ENCODE data around the gene BTBD9. TPM values are rescaled to one million over a fixed set of nuclear protein-coding genes. Genes with fewer than 3 reads are reported as not detected.

The BTBD9 gene
- total RNA-seq, 2 donors from 2014 or later, result 16.2 to 28.3 TPM

DNA sequence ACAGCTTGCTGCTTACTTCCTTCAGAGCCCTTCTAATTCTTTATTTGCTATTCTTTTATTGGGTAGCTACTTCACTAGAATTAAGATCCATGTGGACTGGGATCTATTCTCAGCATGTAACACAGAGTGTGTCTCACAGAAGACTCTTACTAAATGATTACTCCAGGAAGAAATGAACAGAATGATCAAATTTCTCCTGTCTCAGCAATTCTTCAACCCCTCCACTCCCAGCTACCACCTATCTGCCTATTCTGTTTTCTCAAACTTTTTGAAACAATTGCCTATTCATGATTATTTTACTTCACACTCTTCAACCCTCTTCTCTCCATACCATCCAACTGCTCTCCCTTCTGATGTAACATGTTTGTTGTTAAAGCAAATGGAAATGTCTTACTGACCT lies 132.6 kb downstream of the BTBD9 start:
- H3K36me3 Mint-ChIP-seq (ENCODE audit: low read depth), result no peaks in the 10 kb centered on the region
- no peak overlapping the region for H3K27ac Mint-ChIP-seq
- ATAC-seq (replicated peaks), result no peak
- no peaks in the 10 kb centered on the region for H3K27me3 Mint-ChIP-seq
- H3K9me3 Mint-ChIP-seq, result no peaks in the 10 kb centered on the region
- H3K4me3 Mint-ChIP-seq, result no peak overlapping the region
- peaks cover 5% of the 10 kb centered on the region for H3K4me1 Mint-ChIP-seq

DNA sequence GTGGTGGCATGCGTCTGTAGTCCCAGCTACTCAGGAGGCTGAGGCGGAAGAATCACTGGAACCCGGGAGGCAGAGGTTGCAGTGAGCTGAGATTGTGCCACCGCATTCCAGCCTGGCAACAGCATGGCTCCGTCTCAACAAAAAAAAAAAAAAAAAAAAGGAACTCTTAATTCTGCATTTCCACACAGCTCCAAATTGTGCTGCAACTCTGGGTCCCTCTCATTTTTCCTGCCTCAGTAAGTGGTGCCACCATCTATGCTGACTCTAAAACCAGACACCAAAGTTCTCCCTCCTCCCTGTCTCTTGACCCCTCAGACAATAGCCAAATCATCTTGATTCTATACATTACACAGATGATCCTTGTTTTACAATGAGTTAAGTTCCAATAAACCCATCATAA lies 133.9 kb downstream of the BTBD9 start:
- no peaks in the 10 kb centered on the region for H3K9me3 Mint-ChIP-seq
- no peaks in the 10 kb centered on the region for H3K36me3 Mint-ChIP-seq (ENCODE audit: low read depth)
- H3K27me3 Mint-ChIP-seq, result no peaks in the 10 kb centered on the region
- ATAC-seq (replicated peaks), result no peak
- peaks cover 5% of the 10 kb centered on the region for H3K4me1 Mint-ChIP-seq
- no peak overlapping the region for H3K27ac Mint-ChIP-seq
- no peak overlapping the region for H3K4me3 Mint-ChIP-seq

DNA sequence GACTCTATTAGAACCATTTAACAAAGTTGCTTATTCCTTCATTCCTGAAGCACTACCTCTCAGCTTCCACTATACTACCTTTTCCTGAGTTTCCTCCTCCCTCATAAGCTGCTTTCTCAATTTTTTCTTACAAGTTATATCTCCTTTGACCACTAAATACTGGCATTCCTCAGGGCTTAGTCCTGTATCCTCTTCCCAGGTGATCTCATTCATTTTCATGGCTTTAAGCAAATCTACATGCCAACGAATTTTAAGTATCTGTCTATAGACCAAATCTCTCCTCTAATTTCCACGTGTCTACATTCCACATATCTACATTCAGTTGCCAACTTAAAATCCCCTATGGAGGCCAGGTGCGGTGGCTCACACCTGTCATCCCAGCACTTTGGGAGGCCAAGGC lies 134.7 kb downstream of the BTBD9 start:
- H3K9me3 Mint-ChIP-seq, result no peaks in the 10 kb centered on the region
- H3K36me3 Mint-ChIP-seq (ENCODE audit: low read depth), result no peaks in the 10 kb centered on the region
- H3K4me3 Mint-ChIP-seq, result no peak overlapping the region
- no peak for ATAC-seq (replicated peaks)
- H3K27ac Mint-ChIP-seq, result no peak overlapping the region
- no peaks in the 10 kb centered on the region for H3K27me3 Mint-ChIP-seq
- H3K4me1 Mint-ChIP-seq, result peaks cover 3% of the 10 kb centered on the region

DNA sequence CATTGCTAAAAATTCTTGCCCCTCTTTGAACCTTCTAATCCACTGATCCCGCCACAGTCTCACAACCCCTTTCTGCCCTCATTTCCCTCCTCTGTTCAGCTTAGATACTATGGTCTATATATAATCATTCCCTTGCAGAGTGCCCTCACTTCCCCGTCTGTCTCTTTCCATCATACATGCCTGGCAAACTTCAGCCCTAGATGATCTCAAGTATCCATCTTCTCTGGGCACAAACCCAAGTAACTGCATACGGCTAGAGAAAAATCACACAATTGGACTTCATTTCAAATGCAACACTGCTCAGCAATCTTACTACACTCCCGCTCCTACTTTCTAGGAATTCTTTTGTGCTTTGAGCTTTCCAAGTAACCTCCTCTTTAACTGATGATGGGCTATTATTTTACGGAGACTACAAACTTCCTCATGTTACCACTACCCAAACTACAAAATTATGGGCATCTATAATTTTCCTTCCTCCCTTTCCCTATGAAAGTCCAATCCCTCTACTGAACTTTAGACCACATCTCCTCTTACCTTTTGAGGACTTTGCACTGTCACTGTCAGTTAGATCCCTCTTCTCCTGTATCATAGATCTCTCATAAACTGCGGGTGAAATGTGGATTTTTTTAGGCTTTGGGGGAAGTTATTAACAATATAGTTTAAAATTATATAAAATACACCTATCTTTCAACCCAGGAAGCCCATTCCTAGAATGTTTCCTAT lies 135.6 kb downstream of the BTBD9 start:
- no peak for ATAC-seq (replicated peaks)
- Mint-ChIP-seq H3K27me3 (no peaks in the 10 kb centered on the region), H3K36me3 (ENCODE audit: low read depth) (no peaks in the 10 kb centered on the region), H3K4me3 (no peak overlapping the region), H3K27ac (no peak overlapping the region), H3K4me1 (no peaks in the 10 kb centered on the region), H3K9me3 (no peaks in the 10 kb centered on the region)

DNA sequence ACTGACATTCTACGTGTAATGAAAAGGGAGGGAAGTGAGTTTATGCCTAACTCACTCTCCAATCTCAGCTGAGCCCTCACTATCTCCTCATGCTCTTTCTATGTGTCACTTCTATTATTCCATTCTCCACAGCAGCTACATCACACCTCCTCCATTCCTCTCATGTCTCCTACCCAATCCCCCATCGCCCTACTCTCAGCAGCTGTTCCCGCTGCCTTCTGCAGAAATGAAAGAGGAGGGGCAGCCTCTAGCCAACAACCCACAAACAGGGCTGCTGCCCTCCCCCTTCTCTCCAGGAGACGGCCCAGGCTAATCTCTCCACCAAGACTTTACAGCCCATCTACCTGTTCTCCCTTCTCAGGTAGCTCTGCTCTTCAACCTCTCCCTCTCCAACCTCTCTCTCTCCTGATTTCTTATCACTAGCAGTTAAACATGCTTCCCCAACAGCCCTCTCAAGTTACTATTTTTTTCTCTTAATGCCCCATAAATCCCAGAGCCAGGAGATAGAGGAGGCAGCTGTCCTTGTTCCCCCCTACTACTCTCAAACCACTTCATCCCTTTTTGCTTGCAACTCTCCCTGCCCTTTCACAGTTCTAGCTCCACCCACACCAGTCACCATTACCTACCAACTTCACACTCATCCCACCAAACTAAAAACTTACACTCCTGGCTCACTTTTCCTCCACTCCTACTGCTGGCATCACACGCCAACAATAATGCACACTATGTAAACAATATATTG lies 136.5 kb downstream of the BTBD9 start:
- Mint-ChIP-seq H3K9me3 (no peaks in the 10 kb centered on the region), H3K4me1 (no peaks in the 10 kb centered on the region), H3K4me3 (no peak overlapping the region), H3K27me3 (no peaks in the 10 kb centered on the region), H3K27ac (no peak overlapping the region), H3K36me3 (ENCODE audit: low read depth) (no peaks in the 10 kb centered on the region)
- ATAC-seq (replicated peaks), result no peak

DNA sequence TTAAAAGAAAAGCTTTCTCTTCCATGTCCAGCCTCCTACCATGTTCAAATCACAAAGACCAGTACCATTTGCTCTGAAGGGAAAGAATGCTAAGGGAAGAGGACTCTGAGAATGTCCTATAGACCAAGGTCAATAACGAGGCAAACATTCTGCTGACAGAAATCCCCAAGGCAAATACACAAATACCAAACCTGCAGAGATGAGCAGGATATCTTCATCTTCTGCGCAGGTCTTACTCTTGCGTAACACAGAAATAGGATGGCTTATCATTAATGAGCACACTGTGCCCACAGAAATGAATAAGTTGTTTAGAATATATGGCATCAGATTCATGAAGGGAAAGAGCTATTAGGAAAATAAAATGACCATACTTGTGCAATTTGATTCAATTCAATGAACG lies 137.3 kb downstream of the BTBD9 start:
- ATAC-seq (replicated peaks), result no peak
- H3K27ac Mint-ChIP-seq, result no peak overlapping the region

DNA sequence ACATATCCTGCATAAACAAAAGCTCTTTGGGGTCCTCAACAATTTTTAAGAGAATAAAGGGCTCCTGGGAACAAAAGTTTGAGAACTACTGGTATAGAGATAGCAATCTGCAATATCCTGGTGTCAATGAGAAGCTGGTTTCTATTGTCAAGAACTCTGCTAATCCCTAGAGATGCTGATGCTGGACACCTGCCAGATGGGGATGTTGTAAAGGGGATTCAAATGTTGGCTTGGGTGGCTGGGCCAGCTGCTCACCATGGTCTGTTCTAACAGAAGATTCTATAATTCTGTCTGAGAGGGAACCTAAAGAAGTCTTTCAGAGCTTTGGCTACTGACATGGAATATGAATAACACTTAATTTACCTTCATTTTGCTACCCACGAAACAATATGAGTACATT lies 137.8 kb downstream of the BTBD9 start:
- no peaks in the 10 kb centered on the region for H3K4me1 Mint-ChIP-seq
- no peaks in the 10 kb centered on the region for H3K36me3 Mint-ChIP-seq (ENCODE audit: low read depth)
- no peak overlapping the region for H3K27ac Mint-ChIP-seq
- H3K9me3 Mint-ChIP-seq, result no peaks in the 10 kb centered on the region
- no peak overlapping the region for H3K4me3 Mint-ChIP-seq
- no peaks in the 10 kb centered on the region for H3K27me3 Mint-ChIP-seq
- ATAC-seq (replicated peaks), result no peak

More for the DNA sequence above, 137.3 kb downstream of the BTBD9 start:
- Mint-ChIP-seq H3K27me3 (no peaks in the 10 kb centered on the region), H3K4me3 (no peak overlapping the region), H3K9me3 (no peaks in the 10 kb centered on the region), H3K4me1 (no peaks in the 10 kb centered on the region), H3K36me3 (ENCODE audit: low read depth) (no peaks in the 10 kb centered on the region)

DNA sequence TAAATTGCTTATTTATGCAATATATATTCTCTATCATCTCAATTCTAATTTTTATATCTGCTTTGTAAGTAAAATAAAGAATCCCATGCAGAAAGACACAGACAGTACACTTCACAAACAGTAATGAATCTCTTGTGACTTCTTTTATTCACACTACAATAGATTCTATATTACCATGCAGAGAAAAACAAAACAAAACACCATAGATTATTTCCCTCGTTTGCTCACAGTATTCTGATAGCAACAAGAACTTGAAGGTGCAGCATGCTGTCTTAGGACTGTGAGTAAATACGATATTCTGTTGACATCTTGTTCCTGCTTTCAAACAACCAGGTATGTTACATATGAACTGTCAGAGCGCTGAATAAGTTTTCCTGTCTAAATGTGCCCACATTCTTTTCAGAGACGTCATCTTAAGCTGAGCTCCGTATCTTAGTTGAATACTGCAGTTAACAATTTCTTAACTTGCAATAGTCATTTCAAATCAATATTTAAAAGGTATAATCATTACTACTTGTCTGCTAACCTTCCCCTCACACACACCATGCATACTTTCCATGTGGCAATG lies 140.1 kb downstream of the BTBD9 start:
- no peaks in the 10 kb centered on the region for H3K9me3 Mint-ChIP-seq
- no peak overlapping the region for H3K27ac Mint-ChIP-seq
- no peaks in the 10 kb centered on the region for H3K36me3 Mint-ChIP-seq (ENCODE audit: low read depth)
- ATAC-seq (replicated peaks), result no peak
- no peak overlapping the region for H3K4me3 Mint-ChIP-seq
- peaks cover 10% of the 10 kb centered on the region for H3K4me1 Mint-ChIP-seq
- no peaks in the 10 kb centered on the region for H3K27me3 Mint-ChIP-seq

DNA sequence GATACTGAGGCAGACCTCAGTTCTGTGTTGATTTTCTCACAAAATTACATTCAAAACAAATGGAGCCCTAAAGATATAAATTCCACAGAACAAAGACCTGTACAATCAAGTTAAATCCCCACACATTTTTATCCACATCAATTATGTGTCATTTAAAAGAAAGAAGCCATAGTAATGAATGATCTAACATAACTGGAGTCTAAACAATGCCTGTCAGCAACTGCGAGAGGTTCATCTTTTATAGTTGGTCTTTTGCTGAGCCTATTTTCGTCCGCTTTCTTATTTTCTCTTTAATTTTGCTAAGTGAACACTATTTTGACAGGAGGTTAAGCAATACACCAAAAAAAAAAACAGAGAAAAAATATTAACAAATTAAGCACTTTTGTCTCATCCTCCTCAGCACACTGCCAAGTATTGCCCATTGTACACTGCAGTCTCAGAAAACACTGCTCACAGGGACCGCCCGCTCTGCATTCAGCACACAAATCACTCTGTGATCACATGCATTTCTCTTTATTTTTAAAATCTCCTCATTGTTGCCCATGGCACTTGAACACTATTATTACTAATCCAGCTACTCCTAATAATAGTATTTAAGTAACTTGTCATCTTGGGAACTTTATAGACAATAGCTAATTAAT lies 140.8 kb downstream of the BTBD9 start:
- Mint-ChIP-seq H3K4me1 (peaks cover 10% of the 10 kb centered on the region), H3K4me3 (no peak overlapping the region), H3K27me3 (no peaks in the 10 kb centered on the region), H3K9me3 (no peaks in the 10 kb centered on the region), H3K27ac (no peak overlapping the region), H3K36me3 (ENCODE audit: low read depth) (no peaks in the 10 kb centered on the region)
- ATAC-seq (replicated peaks), result no peak

DNA sequence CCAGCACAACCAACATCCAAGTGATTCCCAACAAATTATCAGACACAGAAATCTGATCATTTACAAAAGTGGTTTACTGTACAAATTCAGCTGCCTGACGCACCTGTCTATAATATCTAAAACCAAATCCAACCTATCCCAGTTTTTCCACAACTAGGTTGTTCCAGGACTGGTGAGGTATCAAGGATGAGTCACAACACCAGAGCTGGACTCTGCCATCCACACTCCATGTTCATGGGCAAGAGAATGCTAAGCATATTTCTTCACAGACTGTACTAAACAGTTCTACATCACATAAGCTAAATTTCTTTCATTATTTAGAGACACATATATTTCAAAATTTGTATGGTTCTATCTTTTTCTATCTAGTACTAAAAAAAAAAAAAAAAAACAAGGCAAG lies 141.6 kb downstream of the BTBD9 start:
- no peak overlapping the region for H3K27ac Mint-ChIP-seq
- no peaks in the 10 kb centered on the region for H3K9me3 Mint-ChIP-seq
- peaks cover 10% of the 10 kb centered on the region for H3K4me1 Mint-ChIP-seq
- no peak overlapping the region for H3K4me3 Mint-ChIP-seq
- no peak for ATAC-seq (replicated peaks)
- H3K27me3 Mint-ChIP-seq, result no peaks in the 10 kb centered on the region
- no peaks in the 10 kb centered on the region for H3K36me3 Mint-ChIP-seq (ENCODE audit: low read depth)

DNA sequence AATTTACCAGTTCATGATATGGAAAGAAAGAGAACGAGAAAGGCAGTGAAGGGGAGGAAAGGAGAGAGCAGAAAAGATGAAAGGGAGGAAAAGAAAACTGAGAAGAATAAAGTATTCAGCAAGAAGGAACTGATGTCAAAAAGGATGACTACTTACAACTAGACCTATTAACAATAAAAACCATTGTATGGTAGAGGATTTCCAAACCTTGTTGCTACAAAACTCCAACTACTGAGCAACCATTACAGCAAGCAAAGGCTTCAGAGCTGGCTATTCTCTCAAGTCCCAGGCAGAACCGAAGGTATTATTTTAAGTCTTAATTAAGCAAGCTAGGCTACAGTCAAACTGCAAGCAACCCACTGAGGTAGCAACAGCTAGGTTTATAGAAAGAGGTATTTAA lies 142.2 kb downstream of the BTBD9 start:
- no peaks in the 10 kb centered on the region for H3K36me3 Mint-ChIP-seq (ENCODE audit: low read depth)

DNA sequence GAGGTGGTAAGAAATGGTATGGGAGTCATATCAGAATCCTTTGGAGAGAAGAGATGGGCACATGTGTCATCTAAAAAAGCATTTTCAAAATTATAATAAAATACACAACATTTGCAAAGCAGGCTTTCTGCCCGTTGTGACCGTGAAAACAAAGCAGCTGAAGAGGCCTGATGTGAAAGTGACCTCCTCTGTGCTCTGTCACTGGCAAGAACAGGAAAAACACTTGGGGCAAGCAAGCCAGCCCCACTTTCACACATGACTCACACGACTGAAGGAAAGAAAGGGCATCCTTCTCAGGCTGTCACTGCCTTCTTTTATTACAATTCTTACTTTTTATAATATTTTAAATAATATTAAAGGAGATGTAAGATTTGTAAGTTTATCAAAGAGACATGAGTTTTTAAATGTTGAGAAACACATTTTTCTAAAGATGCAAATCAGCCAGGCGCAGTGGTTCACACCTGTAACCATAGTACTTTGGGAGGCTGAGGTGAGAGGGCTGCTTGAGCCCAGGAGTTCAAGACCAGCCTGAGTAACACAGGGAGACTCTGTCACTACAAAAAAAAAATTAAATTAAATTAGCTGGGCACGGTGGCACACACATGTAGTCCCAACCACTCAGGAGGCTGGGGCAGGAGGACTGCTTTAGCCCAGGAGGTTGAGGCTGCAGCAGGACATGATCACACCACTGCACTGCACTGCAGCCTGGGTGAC lies 143.7 kb downstream of the BTBD9 start:
- Mint-ChIP-seq H3K4me1 (peaks cover 10% of the 10 kb centered on the region), H3K27ac (no peak overlapping the region), H3K36me3 (ENCODE audit: low read depth) (peaks cover under 1% of the 10 kb centered on the region), H3K4me3 (no peak overlapping the region), H3K9me3 (no peaks in the 10 kb centered on the region), H3K27me3 (no peaks in the 10 kb centered on the region)
- peak; percentile 97 for ATAC-seq (replicated peaks)

More for the DNA sequence above, 142.2 kb downstream of the BTBD9 start:
- H3K9me3 Mint-ChIP-seq, result no peaks in the 10 kb centered on the region
- H3K4me1 Mint-ChIP-seq, result peaks cover 10% of the 10 kb centered on the region
- no peak overlapping the region for H3K27ac Mint-ChIP-seq
- no peak overlapping the region for H3K4me3 Mint-ChIP-seq
- H3K27me3 Mint-ChIP-seq, result no peaks in the 10 kb centered on the region
- no peak for ATAC-seq (replicated peaks)

DNA sequence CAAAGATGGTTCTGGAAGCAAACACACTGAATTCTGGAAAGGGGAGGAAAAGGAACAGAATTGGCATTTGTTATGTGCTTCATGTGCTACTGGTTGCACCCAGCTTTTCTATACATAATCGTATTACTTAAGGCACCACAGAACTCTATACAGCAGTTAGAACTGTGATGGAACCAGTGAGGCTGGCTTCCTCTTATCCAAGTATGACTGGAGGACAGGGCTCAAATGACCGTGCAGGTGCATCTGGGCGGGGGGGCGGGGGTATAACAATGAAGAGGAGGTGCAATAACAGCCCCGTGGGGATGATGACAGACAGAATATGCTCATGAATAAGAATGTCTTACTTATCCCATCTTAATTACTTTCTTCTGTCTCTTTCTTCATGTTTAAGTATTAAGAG lies 144.2 kb downstream of the BTBD9 start:
- ATAC-seq (replicated peaks), result peak; percentile 73

DNA sequence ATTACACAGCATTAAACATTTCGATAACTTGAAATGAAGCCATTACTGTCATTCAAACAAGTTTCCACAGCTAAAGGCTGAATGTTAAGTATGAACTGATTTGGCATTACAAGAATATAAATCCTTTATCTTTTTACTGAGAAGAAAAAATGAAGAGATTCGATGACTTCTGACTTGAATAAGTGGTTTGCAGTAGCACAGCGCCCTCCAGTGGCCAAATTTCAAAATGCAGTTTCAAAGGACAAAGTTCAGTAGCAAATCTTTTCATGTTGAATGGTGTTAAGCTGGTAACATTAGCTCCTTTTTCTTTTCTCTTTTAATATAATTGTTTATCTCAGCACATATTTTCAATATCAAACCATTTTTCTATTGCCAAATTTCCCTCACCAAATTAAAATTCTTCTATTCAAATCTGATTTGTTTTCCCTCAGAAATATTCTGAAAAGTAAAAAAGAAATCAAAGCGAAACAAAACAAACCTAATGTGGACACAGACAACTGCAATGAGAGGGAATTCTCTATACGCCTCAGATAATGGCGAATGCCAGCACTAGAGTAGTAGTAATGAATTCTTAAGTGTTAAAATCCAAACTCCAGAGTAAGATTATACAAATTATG lies 145.7 kb downstream of the BTBD9 start:
- H3K27me3 Mint-ChIP-seq, result no peaks in the 10 kb centered on the region
- no peak overlapping the region for H3K27ac Mint-ChIP-seq

More for the DNA sequence above, 144.2 kb downstream of the BTBD9 start:
- H3K4me3 Mint-ChIP-seq, result no peak overlapping the region
- H3K27ac Mint-ChIP-seq, result no peak overlapping the region
- no peaks in the 10 kb centered on the region for H3K27me3 Mint-ChIP-seq
- peaks cover 10% of the 10 kb centered on the region for H3K4me1 Mint-ChIP-seq
- H3K36me3 Mint-ChIP-seq (ENCODE audit: low read depth), result peaks cover 6% of the 10 kb centered on the region
- no peaks in the 10 kb centered on the region for H3K9me3 Mint-ChIP-seq

More for the DNA sequence above, 145.7 kb downstream of the BTBD9 start:
- Mint-ChIP-seq H3K4me3 (no peak overlapping the region), H3K4me1 (peaks cover 10% of the 10 kb centered on the region), H3K9me3 (no peaks in the 10 kb centered on the region), H3K36me3 (ENCODE audit: low read depth) (peaks cover 9% of the 10 kb centered on the region)
- ATAC-seq (replicated peaks), result no peak
